Breast epithelium (tissue), 4 donors: ENCODE results near the gene AP3S2. TPM values are rescaled to one million over a fixed set of nuclear protein-coding genes. Genes with fewer than 3 reads are reported as not detected.

Experiments
- DNase-seq, 2 donors: peaks; one replicate each; pipeline ENCODE4 v3.0.0-alpha.2; 2019; ENCODE audit warnings: low spot score in 2 of 2
- H3K27ac ChIP-seq, 2 donors: fragments of 200-600 bp; sonication (generic) in 1 of 2; one replicate each; pipeline ENCODE4 v1.5.1; 2016 to 2019; ENCODE audit warnings: mild to moderate bottlenecking in 1 of 2
- H3K27me3 ChIP-seq, 2 donors: fragments of 200-600 bp; sonication (generic) in 1 of 2; one replicate each; pipeline versions ENCODE4 v1.5.1 to v1.6.0; 2017 to 2019; ENCODE audit warnings: control low read depth in 1 of 2, mild to moderate bottlenecking in 1 of 2
- H3K36me3 ChIP-seq: fragments of 200-600 bp; one replicate; pipeline ENCODE4 v1.5.1; 2019
- H3K4me1 ChIP-seq, 2 donors: fragments of 200-600 bp; sonication (generic); one replicate each; pipeline ENCODE4 v1.5.1; 2016 to 2019; ENCODE audit warnings: control low read depth in 1 of 2
- H3K4me3 ChIP-seq, 3 donors: fragments of 200-600 bp; sonication (generic); 1 replicate in 2 of 3; 2 replicates in 1 of 3; pipeline ENCODE4 v1.5.1; 2016 to 2019; ENCODE audit warnings: mild to moderate bottlenecking in 3 of 3, moderate library complexity in 2 of 3
- H3K9me3 ChIP-seq, 2 donors: fragments of 200-600 bp; sonication (generic) in 1 of 2; one replicate each; pipeline ENCODE4 v1.5.1; 2016 to 2019; ENCODE audit warnings: control low read depth in 1 of 2
- CTCF ChIP-seq, 3 donors: fragments of 450-650 bp; IDR thresholded peaks; one replicate each; pipeline ENCODE4 v1.5.1; 2016 to 2017; ENCODE audit warnings: antibody characterized with exemption in 3 of 3, mild to moderate bottlenecking in 3 of 3, moderate library complexity in 3 of 3
- POLR2A ChIP-seq: fragments of 450-650 bp; IDR thresholded peaks from one replicate; pipeline ENCODE4 v1.6.1; 2016; ENCODE audit warnings: antibody characterized with exemption, mild to moderate bottlenecking, moderate library complexity
- POLR2AphosphoS5 ChIP-seq, 3 donors: sonication (generic); formaldehyde crosslinking; IDR thresholded peaks; one replicate each; pipeline ENCODE4 v1.6.1; 2017; ENCODE audit warnings: antibody characterized with exemption in 3 of 3
- intact Hi-C: fragments of 100-400 bp; cut with DNase I; formaldehyde crosslinking; loops from one replicate; pipeline ENCODE4 v1.15.1; 2023; ENCODE audit warnings: low total_unique reads
- total RNA-seq, 3 donors: library from RNA; depleted of rRNA; stranded (reverse); fragments of >200 nt; gene quantifications; one replicate each; pipeline ENCODE4 v1.1.0, GENCODE V29; 2016

The AP3S2 gene
- total RNA-seq, 3 donors from 2014 or later = 37.4 to 57.4 (median 52.8) TPM

- H3K9me3 ChIP-seq = no peaks in the 10 kb centered on the region
- intact Hi-C loops = no loop called here
- TF ChIP-seq CTCF (IDR thresholded peaks at IDR 0.05) (no peak), POLR2AphosphoS5 (IDR thresholded peaks at IDR 0.05) (no peak), POLR2A (no peak)
- DNase-seq = no peak
- H3K36me3 ChIP-seq = no peaks in the 10 kb centered on the region
- no peaks in the 10 kb centered on the region for H3K27me3 ChIP-seq
- peak overlapping the region; percentile 32 to 74 for H3K27ac ChIP-seq
- H3K4me1 ChIP-seq = peaks cover 0 to 5% of the 10 kb centered on the region in 2 donors
- H3K4me3 ChIP-seq = no peak overlapping the region
Observed at GRCh38 chr15:89780601-89781000, 113.2 kb downstream of the AP3S2 start.

Other genes starting within 250 kb of the AP3S2 start
- 10 to 100 TPM; 10.1 to 14.4 (median 10.5) TPM for gene KIF7, start 238.5 kb downstream of the AP3S2 start, total RNA-seq
- 1,000 to 10,000 TPM in 1 of 3 donors, 100 to 1,000 TPM in 2; 114 to 2,292 (median 132) TPM for gene PLIN1, start 214.6 kb downstream of the AP3S2 start, total RNA-seq
- 10 to 100 TPM; 42.3 to 64.2 (median 46.1) TPM for gene PEX11A, start 203.2 kb downstream of the AP3S2 start, total RNA-seq
- gene WDR93, start 203.2 kb downstream of the AP3S2 start, total RNA-seq = 1 to 10 TPM in 1 of 3 donors, under 1 TPM in 2; 0.80 to 1.0 (median 0.98) TPM
- gene MESP1, start 142.7 kb downstream of the AP3S2 start, total RNA-seq = 10 to 100 TPM in 1 of 3 donors, 1 to 10 TPM in 2; 5.9 to 12.8 (median 6.2) TPM
- 1 to 10 TPM in 1 of 3 donors, under 1 TPM in 1, not detected in 1; 0.64 to 2.3 TPM for gene MESP2, start 117.7 kb downstream of the AP3S2 start, total RNA-seq
- gene ANPEP, start 79.1 kb downstream of the AP3S2 start, total RNA-seq = 100 to 1,000 TPM in 2 of 3 donors, 10 to 100 TPM in 1; 26.5 to 129 (median 106) TPM
- 10 to 100 TPM; 14.6 to 22.3 (median 17.0) TPM for gene ARPIN, start 19.0 kb upstream of the AP3S2 start, total RNA-seq
- gene ZNF710, start 107.3 kb upstream of the AP3S2 start, total RNA-seq = 10 to 100 TPM in 2 of 3 donors, 1 to 10 TPM in 1; 4.0 to 14.4 (median 10.4) TPM
- gene IDH2, start 208.5 kb upstream of the AP3S2 start, total RNA-seq = 10 to 100 TPM; 29.9 to 73.5 (median 58.7) TPM